Activated CD8-positive, alpha-beta T cell treated with anti-CD3 and anti-CD28 coated beads, Interleukin-2, amount 10 ng/mL, durations not matched to agents 7 days and 5 days (primary cell): Measurements from ENCODE around the gene HSF2. TPM values are rescaled to one million over a fixed set of nuclear protein-coding genes. Genes with fewer than 3 reads are reported as not detected.
A peak's percentile ranks its signal among the peaks of the same experiment; 100 is the strongest.

Experiments
- ATAC-seq: fragments of 150-1000 bp; cut with Tn5 transposase; one replicate; pipeline ENCODE4 v1.10.0; 2021; ENCODE audit warnings: moderate library complexity
- CTCF ChIA-PET: fragments of 350-600 bp; sonication (Branson Sonifier 250); formaldehyde crosslinking; loops from one replicate; lab custom pipeline; 2021; ENCODE audit warnings: antibody characterized with exemption; lab: Charles Lee
- POLR2A ChIA-PET: fragments of 350-600 bp; sonication (Branson Sonifier 250); formaldehyde crosslinking; loops from one replicate; lab custom pipeline; 2021; ENCODE audit warnings: antibody characterized with exemption; lab: Charles Lee
- DNase-seq: peaks from one replicate; pipeline ENCODE4 v3.0.0-alpha.2; 2020
- H3K27ac Mint-ChIP-seq: one replicate; pipeline ENCODE4 v1.8.0; 2021; ENCODE audit warnings: mild to moderate bottlenecking, mixed read lengths
- H3K27me3 Mint-ChIP-seq: one replicate; pipeline ENCODE4 v1.8.0; 2021; ENCODE audit warnings: low read depth, mixed read lengths
- H3K36me3 Mint-ChIP-seq: one replicate; pipeline ENCODE4 v1.8.0; 2021; ENCODE audit warnings: low read depth, mixed read lengths
- H3K4me1 Mint-ChIP-seq: one replicate; pipeline ENCODE4 v1.8.0; 2021; ENCODE audit warnings: low read depth, mixed read lengths
- H3K4me3 Mint-ChIP-seq: one replicate; pipeline ENCODE4 v1.8.0; 2021; ENCODE audit warnings: mild to moderate bottlenecking, mixed read lengths
- H3K9me3 Mint-ChIP-seq: one replicate; pipeline ENCODE4 v1.8.0; 2022; ENCODE audit warnings: mixed read lengths; ENCODE audit not compliant: insufficient read depth
- total RNA-seq, 2 experiments: library from RNA; stranded (reverse); gene quantifications; one replicate each; pipeline ENCODE4 v1.2.3, GENCODE V29; 2021

HSF2 gene
- total RNA-seq, 2 experiments from 2014 or later, result 14.6 to 17.6 TPM

GRCh38 chr6:122422614-122423267, 23.3 kb downstream of the HSF2 start:
- Mint-ChIP-seq H3K4me3 (no peak overlapping the region), H3K36me3 (peaks cover 50% of the 10 kb centered on the region), H3K27ac (no peak overlapping the region), H3K27me3 (no peaks in the 10 kb centered on the region), H3K4me1 (peaks cover 5% of the 10 kb centered on the region), H3K9me3 (no peaks in the 10 kb centered on the region)
- CTCF ChIA-PET, result no interaction called here
- ATAC-seq (no peak), DNase-seq (no peak)
- POLR2A ChIA-PET, result no interaction called here

- ChIA-PET CTCF (no interaction called here), POLR2A (no interaction called here)
- ATAC-seq (no peak), DNase-seq (no peak)
- Mint-ChIP-seq H3K27me3 (no peaks in the 10 kb centered on the region), H3K4me3 (no peak overlapping the region), H3K4me1 (peaks cover 5% of the 10 kb centered on the region), H3K36me3 (peaks cover 55% of the 10 kb centered on the region), H3K27ac (no peak overlapping the region), H3K9me3 (no peaks in the 10 kb centered on the region)
Observed at GRCh38 chr6:122423734-122424133, 24.3 kb downstream of the HSF2 start.

GRCh38 chr6:122426597-122426996, 27.1 kb downstream of the HSF2 start:
- no peak for DNase-seq
- H3K9me3 Mint-ChIP-seq, result no peaks in the 10 kb centered on the region
- no peak for ATAC-seq
- POLR2A ChIA-PET, result no interaction called here
- H3K4me3 Mint-ChIP-seq, result no peak overlapping the region
- no peak overlapping the region for H3K27ac Mint-ChIP-seq
- peaks cover 5% of the 10 kb centered on the region for H3K4me1 Mint-ChIP-seq
- H3K36me3 Mint-ChIP-seq, result peaks cover 64% of the 10 kb centered on the region
- H3K27me3 Mint-ChIP-seq, result no peaks in the 10 kb centered on the region
- CTCF ChIA-PET, result interaction anchor here (1.3 to 1.5 kb wide), 2 partner anchors 10 to 28 kb away, joined by 4 to 5 read pairs; partner anchors contain the start of gene HSF2

GRCh38 chr6:122428781-122429180, 29.3 kb downstream of the HSF2 start:
- no peak for ATAC-seq
- CTCF ChIA-PET, result no interaction called here
- H3K9me3 Mint-ChIP-seq, result no peaks in the 10 kb centered on the region
- POLR2A ChIA-PET, result no interaction called here
- no peaks in the 10 kb centered on the region for H3K4me1 Mint-ChIP-seq
- DNase-seq, result no peak
- H3K27ac Mint-ChIP-seq, result no peak overlapping the region
- no peaks in the 10 kb centered on the region for H3K27me3 Mint-ChIP-seq
- H3K36me3 Mint-ChIP-seq, result peaks cover 66% of the 10 kb centered on the region
- no peak overlapping the region for H3K4me3 Mint-ChIP-seq

- ChIA-PET POLR2A (no interaction called here), CTCF (no interaction called here)
- Mint-ChIP-seq H3K27ac (no peak overlapping the region), H3K4me1 (no peaks in the 10 kb centered on the region), H3K27me3 (no peaks in the 10 kb centered on the region), H3K9me3 (no peaks in the 10 kb centered on the region), H3K4me3 (no peak overlapping the region), H3K36me3 (peaks cover 65% of the 10 kb centered on the region)
- DNase-seq (no peak), ATAC-seq (no peak)
Observed at GRCh38 chr6:122429323-122429722, 29.9 kb downstream of the HSF2 start.

GRCh38 chr6:122431780-122432179, 32.3 kb downstream of the HSF2 start:
- CTCF ChIA-PET, result interaction anchor here (1.2 to 1.3 kb wide), 2 partner anchors 11 to 51 kb away, joined by 3 to 5 read pairs; no protein-coding TSS in a partner anchor
- peaks cover 58% of the 10 kb centered on the region for H3K36me3 Mint-ChIP-seq
- no peaks in the 10 kb centered on the region for H3K4me1 Mint-ChIP-seq
- no peaks in the 10 kb centered on the region for H3K27me3 Mint-ChIP-seq
- DNase-seq, result no peak
- no peak overlapping the region for H3K4me3 Mint-ChIP-seq
- no peaks in the 10 kb centered on the region for H3K9me3 Mint-ChIP-seq
- POLR2A ChIA-PET, result interaction anchor here (1.2 kb wide), 1 partner anchor 40 kb away, joined by 6 read pairs; the partner anchor contains the start of gene SERINC1
- no peak overlapping the region for H3K27ac Mint-ChIP-seq
- ATAC-seq, result no peak

- peaks cover 6% of the 10 kb centered on the region for H3K9me3 Mint-ChIP-seq
- ChIA-PET CTCF (interaction anchor here (1.2 to 1.3 kb wide), 2 partner anchors 10 to 52 kb away, joined by 3 to 5 read pairs; no protein-coding TSS in a partner anchor), POLR2A (interaction anchor here (1.2 kb wide), 1 partner anchor 39 kb away, joined by 6 read pairs; the partner anchor contains the start of gene SERINC1)
- no peak for ATAC-seq
- H3K36me3 Mint-ChIP-seq, result peaks cover 62% of the 10 kb centered on the region
- H3K27ac Mint-ChIP-seq, result no peak overlapping the region
- H3K27me3 Mint-ChIP-seq, result no peaks in the 10 kb centered on the region
- no peak overlapping the region for H3K4me3 Mint-ChIP-seq
- no peaks in the 10 kb centered on the region for H3K4me1 Mint-ChIP-seq
- DNase-seq, result no peak
Observed at GRCh38 chr6:122432816-122433215, 33.4 kb downstream of the HSF2 start.

- DNase-seq (no peak), ATAC-seq (peak; percentile 42)
- ChIA-PET CTCF (interaction anchor here (1.3 kb wide), 1 partner anchor 91 kb away, joined by 3 read pairs; no protein-coding TSS in a partner anchor), POLR2A (no interaction called here)
- Mint-ChIP-seq H3K27ac (no peak overlapping the region), H3K4me1 (no peaks in the 10 kb centered on the region), H3K27me3 (no peaks in the 10 kb centered on the region), H3K36me3 (peaks cover 75% of the 10 kb centered on the region), H3K9me3 (peaks cover 33% of the 10 kb centered on the region), H3K4me3 (no peak overlapping the region)
Observed at GRCh38 chr6:122438975-122439374, 39.5 kb downstream of the HSF2 start.

- Mint-ChIP-seq H3K9me3 (peaks cover 4% of the 10 kb centered on the region), H3K27ac (no peak overlapping the region), H3K4me1 (no peaks in the 10 kb centered on the region), H3K27me3 (no peaks in the 10 kb centered on the region), H3K36me3 (peaks cover 54% of the 10 kb centered on the region), H3K4me3 (no peak overlapping the region)
- POLR2A ChIA-PET, result no interaction called here
- ATAC-seq, result no peak
- CTCF ChIA-PET, result interaction anchor here (1.4 kb wide), 1 partner anchor 9 kb away, joined by 3 read pairs; no protein-coding TSS in a partner anchor
- no peak for DNase-seq
Observed at GRCh38 chr6:122445274-122445673, 45.8 kb downstream of the HSF2 start.

GRCh38 chr6:122449069-122449468, 49.6 kb downstream of the HSF2 start:
- ChIA-PET POLR2A (interaction anchor here (0.7 to 1.3 kb wide), 2 partner anchors 23 to 42 kb away, joined by 3 to 5 read pairs; partner anchors contain the start of gene SERINC1), CTCF (interaction anchor here (1.0 kb wide), 1 partner anchor 43 kb away, joined by 7 read pairs; no protein-coding TSS in a partner anchor)
- Mint-ChIP-seq H3K4me3 (no peak overlapping the region), H3K27me3 (no peaks in the 10 kb centered on the region), H3K4me1 (no peaks in the 10 kb centered on the region), H3K9me3 (no peaks in the 10 kb centered on the region), H3K36me3 (peaks cover 56% of the 10 kb centered on the region), H3K27ac (no peak overlapping the region)
- DNase-seq, result no peak
- no peak for ATAC-seq

GRCh38 chr6:122452509-122452908, 53.1 kb downstream of the HSF2 start:
- POLR2A ChIA-PET, result interaction anchor here (0.6 kb wide), 1 partner anchor 10 kb away, joined by 3 read pairs; no protein-coding TSS in a partner anchor
- no peak overlapping the region for H3K4me3 Mint-ChIP-seq

GRCh38 chr6:122454673-122455072, 55.2 kb downstream of the HSF2 start:
- Mint-ChIP-seq H3K4me1 (peaks cover 20% of the 10 kb centered on the region), H3K9me3 (no peaks in the 10 kb centered on the region)

More at GRCh38 chr6:122452509-122452908, 53.1 kb downstream of the HSF2 start:
- H3K27ac Mint-ChIP-seq, result no peak overlapping the region
- no peak for DNase-seq
- H3K27me3 Mint-ChIP-seq, result no peaks in the 10 kb centered on the region
- H3K4me1 Mint-ChIP-seq, result no peaks in the 10 kb centered on the region
- peaks cover 64% of the 10 kb centered on the region for H3K36me3 Mint-ChIP-seq
- ATAC-seq, result no peak
- H3K9me3 Mint-ChIP-seq, result no peaks in the 10 kb centered on the region
- CTCF ChIA-PET, result interaction anchor here (1.0 kb wide), 1 partner anchor 39 kb away, joined by 3 read pairs; no protein-coding TSS in a partner anchor

More at GRCh38 chr6:122454673-122455072, 55.2 kb downstream of the HSF2 start:
- ATAC-seq (no peak), DNase-seq (no peak)
- Mint-ChIP-seq H3K36me3 (peaks cover 65% of the 10 kb centered on the region), H3K4me3 (no peak overlapping the region), H3K27me3 (no peaks in the 10 kb centered on the region), H3K27ac (no peak overlapping the region)
- POLR2A ChIA-PET, result interaction anchor here (1.7 kb wide), 1 partner anchor 16 kb away, joined by 3 read pairs; no protein-coding TSS in a partner anchor
- CTCF ChIA-PET, result no interaction called here
